Measurements from ENCODE around the gene TMEM106A.
A peak's percentile ranks its signal among the peaks of the same experiment; 100 is the strongest.
"Not testable (repeated sequence)": the region's sequence is repeated elsewhere in the genome, so short reads cannot be mapped to it uniquely, and the experiment has no call there.

Gene TMEM106A

GRCh38 chr17:43211480-43212402 is at the start of gene TMEM106A:
TMEM106A (plus strand) TSS chr17:43211875; CDS start chr17:43213042, 1,167 bp downstream.
- DNase-seq (ENCODE audit: low read depth), result peak; percentile 89
- peak within 1 kb of the TSS; percentile 90 for H3K4me3 ChIP-seq (ENCODE audit: low read depth, low read length)
- TF ChIP-seq CTCF (IDR thresholded peaks at IDR 0.05; ENCODE audit: insufficient read depth, low read depth, low read length, missing control alignments), result peak; percentile 40

- not testable (repeated sequence) for DNase-seq (ENCODE audit: low read depth); H3K4me3 ChIP-seq (ENCODE audit: low read depth, low read length)
These were observed 45.7 kb upstream of the TMEM106A start for GRCh38 chr17:43165971-43166370.

GRCh38 chr17:43169561-43170139 is 42.0 kb upstream of the TMEM106A start:
- H3K4me3 ChIP-seq (ENCODE audit: low read depth, low read length), result peak overlapping the region; percentile 69
- no peak for TF ChIP-seq CTCF (IDR thresholded peaks at IDR 0.05; ENCODE audit: insufficient read depth, low read depth, low read length, missing control alignments)
- peak; percentile 46 for DNase-seq (ENCODE audit: low read depth)

- H3K4me3 ChIP-seq (ENCODE audit: low read depth, low read length), result peak overlapping the region; percentile 69
- TF ChIP-seq CTCF (IDR thresholded peaks at IDR 0.05; ENCODE audit: insufficient read depth, low read depth, low read length, missing control alignments), result no peak
- peak; percentile 95 for DNase-seq (ENCODE audit: low read depth)
These were observed 41.4 kb upstream of the TMEM106A start for GRCh38 chr17:43170140-43170765.

- DNase-seq (ENCODE audit: low read depth), result peak; percentile 99
- peak within 1 kb of the TSS; percentile 69 for H3K4me3 ChIP-seq (ENCODE audit: low read depth, low read length)
- peak; percentile 2 for TF ChIP-seq CTCF (IDR thresholded peaks at IDR 0.05; ENCODE audit: insufficient read depth, low read depth, low read length, missing control alignments)
These were observed 40.7 kb upstream of the TMEM106A start, which contains the start of gene NBR1 for GRCh38 chr17:43170766-43171585. NBR1 (plus strand) TSS chr17:43171214; CDS start chr17:43175800, 4,586 bp downstream.

GRCh38 chr17:43171586-43172487 is 39.8 kb upstream of the TMEM106A start:
- no peak for TF ChIP-seq CTCF (IDR thresholded peaks at IDR 0.05; ENCODE audit: insufficient read depth, low read depth, low read length, missing control alignments)
- peak overlapping the region; percentile 69 for H3K4me3 ChIP-seq (ENCODE audit: low read depth, low read length)
- peak; percentile 24 for DNase-seq (ENCODE audit: low read depth)

Data from GM12865 (cell line).